Hematopoietic multipotent progenitor cell treated with erythropoietin and hydrocortisone succinate and interleukin-3 and kit ligand, for 8 days (in vitro differentiated cells): ENCODE results near the gene ORC2.
"Not testable (repeated sequence)": the region's sequence is repeated elsewhere in the genome, so short reads cannot be mapped to it uniquely, and the experiment has no call there.

Experiments
- DNase-seq: peaks from one replicate; pipeline ENCODE4 v3.0.0-alpha.2; 2015

ORC2 gene

GRCh38 chr2:200963124-200963917 lies at the start of gene ORC2:
ORC2 (minus strand) TSS chr2:200963660; CDS start chr2:200958123, 5,537 bp downstream.
- DNase-seq, result peak; percentile 95

GRCh38 chr2:201008296-201008829 lies 44.9 kb upstream of the ORC2 start:
- DNase-seq, result no peak

- no peak for DNase-seq
Observed at GRCh38 chr2:201007584-201007998, 44.1 kb upstream of the ORC2 start.

- no peak for DNase-seq
Observed at GRCh38 chr2:201006704-201007103, 43.2 kb upstream of the ORC2 start.

- no peak for DNase-seq
Observed at GRCh38 chr2:201004370-201004769, 40.9 kb upstream of the ORC2 start.

GRCh38 chr2:200993097-200993496 lies 29.6 kb upstream of the ORC2 start:
- DNase-seq, result no peak

GRCh38 chr2:200987137-200987536 lies 23.7 kb upstream of the ORC2 start:
- DNase-seq, result no peak

- DNase-seq, result no peak
Observed at GRCh38 chr2:200985799-200986198, 22.3 kb upstream of the ORC2 start.

GRCh38 chr2:200976710-200977109 lies 13.2 kb upstream of the ORC2 start:
- DNase-seq, result no peak

GRCh38 chr2:200975672-200976071 lies 12.2 kb upstream of the ORC2 start:
- DNase-seq, result no peak

- DNase-seq, result not testable (repeated sequence)
Observed at GRCh38 chr2:200970057-200970456, 6.6 kb upstream of the ORC2 start.

GRCh38 chr2:200968735-200969134 lies 5.3 kb upstream of the ORC2 start:
- peak; percentile 33 for DNase-seq

- DNase-seq, result no peak
Observed at GRCh38 chr2:200968162-200968561, 4.7 kb upstream of the ORC2 start.

- peak; percentile 22 for DNase-seq
Observed at GRCh38 chr2:200966770-200967169, 3.3 kb upstream of the ORC2 start.

- peak; percentile 37 for DNase-seq
Observed at GRCh38 chr2:200964498-200964897, 1.0 kb upstream of the ORC2 start.

GRCh38 chr2:200963918-200964252 lies 425 bp upstream of the ORC2 start:
- DNase-seq, result not testable (repeated sequence)

GRCh38 chr2:200962811-200963123 lies 693 bp downstream of the ORC2 start:
- DNase-seq, result peak; percentile 78

- no peak for DNase-seq
Observed at GRCh38 chr2:200961674-200962073, 1.8 kb downstream of the ORC2 start.

- no peak for DNase-seq
Observed at GRCh38 chr2:200950378-200950777, 13.1 kb downstream of the ORC2 start.

GRCh38 chr2:200945395-200945729 lies 18.1 kb downstream of the ORC2 start:
- no peak for DNase-seq

GRCh38 chr2:200944467-200945394 lies 18.7 kb downstream of the ORC2 start:
- DNase-seq, result peak; percentile 42

- no peak for DNase-seq
Observed at GRCh38 chr2:200943527-200944105, 19.8 kb downstream of the ORC2 start.

- no peak for DNase-seq
Observed at GRCh38 chr2:200939832-200940231, 23.6 kb downstream of the ORC2 start.
